RPMI7951 (cell line): ENCODE measurements around the gene EFS. TPM values are rescaled to one million over a fixed set of nuclear protein-coding genes. Genes with fewer than 3 reads are reported as not detected.

ENCODE experiments used
- DNase-seq: peaks from one replicate; pipeline ENCODE4 v3.0.0-alpha.2; 2012; ENCODE audit warnings: low read depth
- total RNA-seq: library from RNA; depleted of rRNA; stranded (reverse); fragments of >200 nt; shearing (Covaris generic); gene quantifications from 2 replicates; pipeline ENCODE4 v1.2.3, GENCODE V29; 2014; rRNA removed

The EFS gene
- total RNA-seq, 1 experiment from 2014 or later: 2.8 TPM

DNA sequence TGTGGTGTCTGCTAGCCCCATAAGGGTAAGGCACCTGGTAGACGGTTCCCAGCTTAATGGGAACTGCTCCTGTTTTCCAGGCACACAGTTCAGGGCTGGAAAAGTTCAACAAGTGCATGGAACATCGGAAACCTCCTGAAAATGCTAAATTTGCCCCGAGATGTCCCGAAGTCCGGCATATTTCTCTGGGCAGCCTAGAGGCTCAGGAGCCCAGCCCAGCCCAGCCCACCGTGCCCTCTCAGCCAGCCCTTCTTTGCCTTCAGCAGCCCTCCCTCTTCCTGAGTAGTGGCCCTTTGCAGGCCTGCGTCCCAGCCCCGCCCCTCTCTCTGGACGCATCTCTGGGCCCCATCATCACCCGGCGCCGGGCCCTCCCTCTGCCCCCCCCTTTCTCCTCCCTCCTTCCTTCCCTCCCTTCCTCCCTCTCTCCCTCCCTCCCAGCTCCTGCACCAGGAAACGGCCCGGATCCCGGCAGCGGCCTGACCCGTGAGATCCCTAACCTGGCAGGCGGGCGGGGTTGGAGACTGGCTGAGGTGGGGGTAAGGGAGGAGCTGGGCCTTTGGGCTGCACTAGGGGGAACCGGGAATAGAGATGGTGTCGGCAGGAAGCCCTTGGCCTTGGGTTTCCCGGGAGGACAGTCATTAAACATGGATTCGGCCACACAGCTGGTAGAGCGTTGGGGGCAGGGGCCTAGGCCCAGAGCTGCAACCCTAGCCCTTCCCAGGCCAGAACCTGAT, 58.4 kb downstream of the EFS start, which contains the start of gene BCL2L2:
Gene BCL2L2, plus strand, starts transcription at position 422 of the 734 bp plus-strand sequence. CDS start 935 bp downstream, outside the sequence.
- peak; percentile 88 for DNase-seq

Other genes starting within 250 kb of the EFS start
- gene CEBPE, start 245.9 kb downstream of the EFS start, total RNA-seq: not detected in 2 replicates
- gene SLC7A8, start 181.5 kb downstream of the EFS start, total RNA-seq: 1.6 and 2.8 TPM in 2 replicates
- not detected in 2 replicates for gene RNF212B, start 127.2 kb downstream of the EFS start, total RNA-seq
- 6.4 and 9.9 TPM in 2 replicates for gene HOMEZ, start 79.0 kb downstream of the EFS start, total RNA-seq
- gene PPP1R3E, start 62.3 kb downstream of the EFS start, total RNA-seq: 3.0 and 4.3 TPM in 2 replicates
- gene BCL2L2, start 58.3 kb downstream of the EFS start, total RNA-seq: 7.1 and 9.5 TPM in 2 replicates
- gene PABPN1, start 43.7 kb downstream of the EFS start, total RNA-seq: 45.6 and 49.7 TPM in 2 replicates
- 7.4 and 10.4 TPM in 2 replicates for gene SLC22A17, start 12.3 kb downstream of the EFS start, total RNA-seq
- not detected in 2 replicates for gene IL25, start 7.6 kb upstream of the EFS start, total RNA-seq
- gene CMTM5, start 11.9 kb upstream of the EFS start, total RNA-seq: 0.49 and 0.60 TPM in 2 replicates
- gene MYH6, start 43.1 kb upstream of the EFS start, total RNA-seq: not detected in 2 replicates
- not detected in 2 replicates for gene MYH7, start 70.5 kb upstream of the EFS start, total RNA-seq
- gene NGDN, start 104.5 kb upstream of the EFS start, total RNA-seq: 51.5 and 55.2 TPM in 2 replicates
- not detected in 2 replicates for gene ZFHX2, start 186.6 kb upstream of the EFS start, total RNA-seq
- 8.4 and 12.4 TPM in 2 replicates for gene THTPA, start 191.1 kb upstream of the EFS start, total RNA-seq
- gene AP1G2, start 202.6 kb upstream of the EFS start, total RNA-seq: 7.5 and 7.8 TPM in 2 replicates
- gene JPH4, start 213.6 kb upstream of the EFS start, total RNA-seq: under 0.01 TPM in 1 of 2 replicates, not detected in the other